Caco-2 (cell line): ENCODE results near the gene ZBED4. TPM values are rescaled to one million over a fixed set of nuclear protein-coding genes. Genes with fewer than 3 reads are reported as not detected.

ENCODE experiments used
- BruUV-seq: library from RNA; stranded (reverse); fragments of 400-500 nt; replicated peaks from 2 replicates; lab custom pipeline; 2021; lab: Mats Ljungman, UMichigan
- CTCF ChIA-PET: fragments of 300-600 bp; sonication (Branson Sonifier 250); formaldehyde crosslinking; loops from one replicate; lab custom pipeline; 2022; ENCODE audit warnings: antibody characterized with exemption; lab: Charles Lee
- POLR2A ChIA-PET: fragments of 300-600 bp; sonication (Branson Sonifier 250); formaldehyde crosslinking; loops from one replicate; lab custom pipeline; 2022; ENCODE audit warnings: antibody characterized with exemption; lab: Charles Lee
- DNase-seq, 2 experiments: peaks; one replicate each; pipeline versions ENCODE4 v3.0.0 to v3.0.0-alpha.2; 2020 to 2022
- H3K27me3 ChIP-seq: replicated peaks from 2 replicates; pipeline ENCODE4 v1.6.0; 2011; ENCODE audit warnings: low read length; ENCODE audit not compliant: control insufficient read depth, insufficient read depth
- H3K36me3 ChIP-seq: 2 replicates; pipeline ENCODE4 v1.5.1; 2011; ENCODE audit warnings: low read length; ENCODE audit not compliant: control insufficient read depth, insufficient read depth
- H3K4me1 ChIP-seq: fragments of 250-450 bp; sonication (Bioruptor Pico); 2 replicates; pipeline ENCODE4 v1.5.1; 2020; ENCODE audit warnings: mild to moderate bottlenecking
- H3K4me3 ChIP-seq: 2 replicates; pipeline ENCODE4 v1.5.1; 2011; ENCODE audit warnings: low read depth, mild to moderate bottlenecking, control low read depth, low read length
- H3K9me3 ChIP-seq: fragments of 250-450 bp; sonication (Bioruptor Pico); 2 replicates; pipeline ENCODE4 v1.5.1; 2020; ENCODE audit warnings: mild to moderate bottlenecking, moderate library complexity
- H3K27ac Mint-ChIP-seq: one replicate; pipeline ENCODE4 v1.8.0; 2022; ENCODE audit warnings: mixed read lengths; ENCODE audit not compliant: unreplicated experiment
- H3K27me3 Mint-ChIP-seq: one replicate; pipeline ENCODE4 v1.8.0; 2022; ENCODE audit warnings: mixed read lengths; ENCODE audit not compliant: insufficient read depth, unreplicated experiment
- H3K36me3 Mint-ChIP-seq: one replicate; pipeline ENCODE4 v1.8.0; 2022; ENCODE audit warnings: mild to moderate bottlenecking, mixed read lengths; ENCODE audit not compliant: insufficient read depth, unreplicated experiment
- H3K4me1 Mint-ChIP-seq: one replicate; pipeline ENCODE4 v1.8.0; 2022; ENCODE audit warnings: low read depth, mixed read lengths; ENCODE audit not compliant: unreplicated experiment
- H3K4me3 Mint-ChIP-seq: one replicate; pipeline ENCODE4 v1.8.0; 2022; ENCODE audit warnings: mild to moderate bottlenecking, moderate library complexity, mixed read lengths; ENCODE audit not compliant: unreplicated experiment
- H3K9me3 Mint-ChIP-seq: one replicate; pipeline ENCODE4 v1.8.0; 2022; ENCODE audit warnings: mixed read lengths; ENCODE audit not compliant: unreplicated experiment
- intact Hi-C: fragments of 100-400 bp; cut with micrococcal nuclease; formaldehyde crosslinking; loops from one replicate; pipeline ENCODE4 v1.10.0; 2022; ENCODE audit not compliant: unreplicated experiment
- total RNA-seq: library from RNA; stranded (reverse); gene quantifications from 2 replicates; pipeline ENCODE4 v1.2.3, GENCODE V29; 2022
- TF ChIP-seq, protein P1 (sequence below), 2 experiments: fragments of 200-600 bp in 1 of 2; IDR thresholded peaks; 1 replicate in 1 of 2; 2 replicates in 1 of 2; pipeline versions ENCODE4 v1.5.1 to v1.8.0; 2011 to 2022; ENCODE audit warnings: antibody characterized with exemption in 1 of 2, control low read depth in 1 of 2, inconsistent platforms in 1 of 2, low read depth in 1 of 2, low read length in 1 of 2, mild to moderate bottlenecking in 1 of 2, moderate library complexity in 1 of 2; ENCODE audit not compliant: insufficient read depth in 1 of 2, severe bottlenecking in 1 of 2, unreplicated experiment in 1 of 2

The ZBED4 gene
- total RNA-seq, 1 experiment from 2014 or later, result 17.3 TPM

DNA sequence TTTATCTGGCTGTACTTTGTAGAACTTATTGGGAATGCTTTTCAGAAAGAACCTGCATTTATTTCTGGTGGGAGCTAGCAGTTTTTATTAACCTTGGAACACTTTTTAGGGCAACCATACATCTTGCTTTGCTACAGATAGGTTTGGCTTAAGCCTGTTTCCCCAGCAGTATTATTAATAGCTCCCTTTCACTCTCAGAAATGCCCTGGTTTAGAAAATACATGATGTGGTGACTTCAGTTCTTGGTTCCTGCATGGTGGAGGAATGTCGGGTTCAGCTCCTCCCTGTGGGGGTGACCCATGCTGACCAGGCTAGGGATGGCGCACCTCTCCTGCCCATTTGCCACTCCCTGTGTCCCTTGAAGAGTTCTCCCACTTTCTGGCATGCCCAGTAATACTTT, 28.2 kb downstream of the ZBED4 start:
- BruUV-seq, result no TSS peak
- TF ChIP-seq, protein P1, sequence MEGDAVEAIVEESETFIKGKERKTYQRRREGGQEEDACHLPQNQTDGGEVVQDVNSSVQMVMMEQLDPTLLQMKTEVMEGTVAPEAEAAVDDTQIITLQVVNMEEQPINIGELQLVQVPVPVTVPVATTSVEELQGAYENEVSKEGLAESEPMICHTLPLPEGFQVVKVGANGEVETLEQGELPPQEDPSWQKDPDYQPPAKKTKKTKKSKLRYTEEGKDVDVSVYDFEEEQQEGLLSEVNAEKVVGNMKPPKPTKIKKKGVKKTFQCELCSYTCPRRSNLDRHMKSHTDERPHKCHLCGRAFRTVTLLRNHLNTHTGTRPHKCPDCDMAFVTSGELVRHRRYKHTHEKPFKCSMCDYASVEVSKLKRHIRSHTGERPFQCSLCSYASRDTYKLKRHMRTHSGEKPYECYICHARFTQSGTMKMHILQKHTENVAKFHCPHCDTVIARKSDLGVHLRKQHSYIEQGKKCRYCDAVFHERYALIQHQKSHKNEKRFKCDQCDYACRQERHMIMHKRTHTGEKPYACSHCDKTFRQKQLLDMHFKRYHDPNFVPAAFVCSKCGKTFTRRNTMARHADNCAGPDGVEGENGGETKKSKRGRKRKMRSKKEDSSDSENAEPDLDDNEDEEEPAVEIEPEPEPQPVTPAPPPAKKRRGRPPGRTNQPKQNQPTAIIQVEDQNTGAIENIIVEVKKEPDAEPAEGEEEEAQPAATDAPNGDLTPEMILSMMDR (IDR thresholded peaks at IDR 0.05; ENCODE audit: insufficient read depth in 1 of 2, low read depth in 1 of 2, low read length in 1 of 2, severe bottlenecking in 1 of 2, unreplicated experiment in 1 of 2), result no peak
- intact Hi-C loops, result no loop called here
- H3K9me3 ChIP-seq, result no peaks in the 10 kb centered on the region
- Mint-ChIP-seq H3K4me1 (no peaks in the 10 kb centered on the region), H3K9me3 (no peaks in the 10 kb centered on the region), H3K27ac (no peak overlapping the region), H3K36me3 (peaks cover 63% of the 10 kb centered on the region), H3K4me3 (no peak overlapping the region), H3K27me3 (no peaks in the 10 kb centered on the region)
- H3K4me1 ChIP-seq, result no peaks in the 10 kb centered on the region
- DNase-seq, result no peak
- no peaks in the 10 kb centered on the region for H3K27me3 ChIP-seq
- ChIA-PET POLR2A (no interaction called here), CTCF (no interaction called here)
- no peak overlapping the region for H3K4me3 ChIP-seq
- H3K36me3 ChIP-seq, result peaks cover 2% of the 10 kb centered on the region; the same call in 1 of the 2 replicates

DNA sequence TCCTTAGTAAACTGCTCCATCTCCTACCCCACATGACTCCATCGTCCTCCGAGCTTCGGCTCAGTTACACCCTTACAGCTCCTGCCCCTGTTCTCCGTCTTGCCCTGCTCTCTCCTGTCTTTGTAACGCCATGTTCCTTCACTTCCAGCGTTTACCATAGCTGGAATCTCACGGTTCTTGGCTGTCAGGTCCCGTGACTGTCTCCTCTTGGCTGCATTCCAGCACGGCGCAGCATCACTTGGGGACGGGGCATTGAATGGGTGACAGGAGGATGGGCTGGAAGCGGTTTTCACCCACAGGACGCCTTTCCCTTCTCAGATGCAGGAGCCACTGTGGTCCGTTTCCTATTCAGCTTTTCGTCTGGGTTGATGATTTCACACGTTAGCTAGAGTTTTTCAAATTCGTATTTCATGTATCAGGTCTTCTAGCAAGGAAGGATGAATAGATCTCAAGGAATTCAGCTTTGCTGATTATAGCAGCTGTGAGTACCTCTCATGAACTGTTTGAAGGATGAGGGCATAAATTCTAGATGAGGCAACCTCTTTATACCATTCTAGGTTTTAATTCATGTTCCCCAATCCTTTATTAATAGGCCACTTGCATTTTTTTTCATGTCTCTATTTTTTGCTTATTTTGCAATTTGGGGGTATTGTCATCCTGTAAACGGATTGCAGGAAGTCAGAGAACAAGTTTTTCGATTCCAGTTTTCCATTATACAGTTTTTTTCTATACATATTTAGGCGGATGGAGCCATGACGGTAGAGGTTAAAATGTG, 29.1 kb downstream of the ZBED4 start:
- Histone ChIP-seq H3K27me3 (no peaks in the 10 kb centered on the region), H3K36me3 (peaks cover 2% of the 10 kb centered on the region; the same call in 1 of the 2 replicates), H3K4me1 (no peaks in the 10 kb centered on the region), H3K4me3 (no peak overlapping the region), H3K9me3 (no peaks in the 10 kb centered on the region)
- no peaks in the 10 kb centered on the region for H3K9me3 Mint-ChIP-seq
- H3K4me1 Mint-ChIP-seq, result no peaks in the 10 kb centered on the region
- H3K4me3 Mint-ChIP-seq, result no peak overlapping the region
- intact Hi-C loops, result no loop called here
- DNase-seq, result no peak
- TF ChIP-seq, protein P1 (IDR thresholded peaks at IDR 0.05; ENCODE audit: insufficient read depth in 1 of 2, low read depth in 1 of 2, low read length in 1 of 2, severe bottlenecking in 1 of 2, unreplicated experiment in 1 of 2), result no peak
- BruUV-seq, result no TSS peak
- no peaks in the 10 kb centered on the region for H3K27me3 Mint-ChIP-seq
- peaks cover 68% of the 10 kb centered on the region for H3K36me3 Mint-ChIP-seq
- H3K27ac Mint-ChIP-seq, result no peak overlapping the region
- ChIA-PET CTCF (no interaction called here), POLR2A (no interaction called here)

- Mint-ChIP-seq H3K27ac (no peak overlapping the region), H3K9me3 (no peaks in the 10 kb centered on the region), H3K4me3 (no peak overlapping the region), H3K4me1 (no peaks in the 10 kb centered on the region), H3K27me3 (no peaks in the 10 kb centered on the region), H3K36me3 (peaks cover 68% of the 10 kb centered on the region)
- H3K36me3 ChIP-seq, result peaks cover 2% of the 10 kb centered on the region; the same call in 1 of the 2 replicates
- CTCF ChIA-PET, result no interaction called here
- no TSS peak for BruUV-seq
- H3K4me1 ChIP-seq, result no peaks in the 10 kb centered on the region
- H3K27me3 ChIP-seq, result no peaks in the 10 kb centered on the region
- intact Hi-C loops, result no loop called here
- TF ChIP-seq, protein P1 (IDR thresholded peaks at IDR 0.05; ENCODE audit: insufficient read depth in 1 of 2, low read depth in 1 of 2, low read length in 1 of 2, severe bottlenecking in 1 of 2, unreplicated experiment in 1 of 2), result no peak
- H3K4me3 ChIP-seq, result no peak overlapping the region
- H3K9me3 ChIP-seq, result no peaks in the 10 kb centered on the region
- no peak for DNase-seq
- POLR2A ChIA-PET, result no interaction called here
Measured at GRCh38 chr22:49883294-49883640, 29.6 kb downstream of the ZBED4 start.
